Endothelial cell of umbilical vein (primary cell): ENCODE results near the gene INPP5F.

Experiments used
- CTCF ChIP-seq, 2 donors: IDR thresholded peaks; 1 replicate in 1 of 2; 2 replicates in 1 of 2; pipeline ENCODE4 v1.5.1; 2011; ENCODE audit warnings: low read length in 2 of 2, mild to moderate bottlenecking in 2 of 2, moderate library complexity in 2 of 2, control low read depth in 1 of 2, inconsistent platforms in 1 of 2, low read depth in 1 of 2; ENCODE audit not compliant: insufficient read depth in 1 of 2; ENCODE audit errors: extremely low read depth in 1 of 2
- EZH2 ChIP-seq: IDR thresholded peaks from 2 replicates; pipeline ENCODE4 v1.6.1; 2012; ENCODE audit warnings: borderline replicate concordance, low read depth, mild to moderate bottlenecking, moderate library complexity, low read length, inconsistent platforms; ENCODE audit not compliant: severe bottlenecking
- MAX ChIP-seq: IDR thresholded peaks from 2 replicates; pipeline ENCODE4 v1.6.1; 2011; ENCODE audit not compliant: insufficient read depth, insufficient read length
- POLR2A ChIP-seq: IDR thresholded peaks from 2 replicates; pipeline ENCODE4 v1.6.1; 2012; ENCODE audit warnings: low read depth, mild to moderate bottlenecking, control low read depth, low read length
- POLR2AphosphoS5 ChIP-seq: IDR thresholded peaks from 2 replicates; pipeline ENCODE4 v1.6.1; 2012; ENCODE audit warnings: low read depth, mild to moderate bottlenecking, control low read depth, low read length, moderate library complexity; ENCODE audit not compliant: insufficient read depth

- TF ChIP-seq CTCF (IDR thresholded peaks at IDR 0.05; ENCODE audit: extremely low read depth in 1 of 2, insufficient read depth in 1 of 2, low read depth in 1 of 2, low read length in 2 of 2), result no peak
- TF ChIP-seq EZH2, result no peak
- TF ChIP-seq POLR2A, result no peak
- no peak for TF ChIP-seq MAX
- no peak for TF ChIP-seq POLR2AphosphoS5
Measured at GRCh38 chr10:119782981-119783664, 57.3 kb downstream of the INPP5F start.
